ENCODE results near the gene FOXN3. TPM values are rescaled to one million over a fixed set of nuclear protein-coding genes. Genes with fewer than 3 reads are reported as not detected.

Gene FOXN3
- total RNA-seq, 1 experiment from 2014 or later: 125 TPM

- H4K8ac ChIP-seq (replicated peaks; ENCODE audit: insufficient read length, low read depth, low read length): no peak overlapping the region
- no peak overlapping the region for H3K23ac ChIP-seq (ENCODE audit: insufficient read length, low read depth, low read length)
- H2BK120ac ChIP-seq (ENCODE audit: low read depth, low read length, poor library complexity, severe bottlenecking): no peak overlapping the region
- no peak overlapping the region for H2BK20ac ChIP-seq (ENCODE audit: low read depth, low read length, poor library complexity, severe bottlenecking)
- no peaks in the 10 kb centered on the region for H3K9me3 ChIP-seq (ENCODE audit: control insufficient read depth, low read depth, low read length)
- no peak overlapping the region for H2BK15ac ChIP-seq (ENCODE audit: low read depth, low read length)
- H2AK5ac ChIP-seq (ENCODE audit: insufficient read length, low read length): no peak overlapping the region
- no peaks in the 10 kb centered on the region for H3K27me3 ChIP-seq (ENCODE audit: insufficient read depth, low read length)
- no peaks in the 10 kb centered on the region for H4K20me1 ChIP-seq (ENCODE audit: control insufficient read depth, insufficient read depth, insufficient read length)
- Mint-ChIP-seq H3K4me1 (peaks cover 25 to 29% of the 10 kb centered on the region in 2 experiments), H3K27me3 (ENCODE audit: low read depth) (peaks cover 1% of the 10 kb centered on the region; the same call in 1 of the 2 replicates), H3K4me3 (no peak overlapping the region), H3K36me3 (ENCODE audit: insufficient read depth in 1 of 3, low read depth in 3 of 3) (peaks cover 21 to 42% (median 25%) of the 10 kb centered on the region in 3 experiments; a peak in 6 of 7 replicates), H3K9me3 (peaks cover 0 to 3% of the 10 kb centered on the region in 2 experiments; a peak in 2 of 5 replicates), H3K27ac (peak overlapping the region in 1 of 3 experiments; percentile 76; a peak in 1 of 7 replicates)
- no peak overlapping the region for H3K18ac ChIP-seq (ENCODE audit: insufficient read length, low read depth, low read length)
- no peak for DNase-seq
- WGBS (ENCODE audit: extremely low coverage, insufficient read length, low lambda C conversion rate): no CpG with 5 or more reads among the region's 9 CpGs
- peaks cover 6% of the 10 kb centered on the region; the same call in 1 of the 2 replicates for H3K79me2 ChIP-seq (ENCODE audit: insufficient read depth, low read length)
- H3K23me2 ChIP-seq (ENCODE audit: insufficient read length, low read depth, low read length, poor library complexity, severe bottlenecking): no peaks in the 10 kb centered on the region
- H3K79me1 ChIP-seq (ENCODE audit: insufficient read depth, low read depth, low read length, poor library complexity, severe bottlenecking): peaks cover 4% of the 10 kb centered on the region
- H3K9ac ChIP-seq (ENCODE audit: extremely low read depth, insufficient read length, low read length): no peak overlapping the region
- H3K27ac ChIP-seq (ENCODE audit: insufficient read length, low read depth, low read length): no peak overlapping the region
- no peak for TF ChIP-seq CTCF (conservative IDR thresholded peaks at IDR 0.05)
- H4K5ac ChIP-seq (ENCODE audit: insufficient read length, low read depth, low read length): no peak overlapping the region
- H3K56ac ChIP-seq (ENCODE audit: insufficient read length, low read depth, low read length): no peak overlapping the region
- H3K4me1 ChIP-seq (ENCODE audit: insufficient read depth, low read length): no peaks in the 10 kb centered on the region
- no peak overlapping the region for H3K4me2 ChIP-seq (ENCODE audit: insufficient read depth, insufficient read length, low read length)
- no peak overlapping the region for H2BK5ac ChIP-seq (ENCODE audit: insufficient read length, low read length)
- H3K4ac ChIP-seq (ENCODE audit: low read depth, low read length): no peak overlapping the region
- no peak overlapping the region for H2BK12ac ChIP-seq (ENCODE audit: insufficient read length, low read depth, low read length)
- H3K14ac ChIP-seq (ENCODE audit: insufficient read depth, low read length): no peak overlapping the region; the same call in 1 of the 2 replicates
- H2AFZ ChIP-seq (ENCODE audit: low read length): no peak overlapping the region
- no peak overlapping the region for H3T11ph ChIP-seq (ENCODE audit: low read length)
- no peak overlapping the region for H4K91ac ChIP-seq (ENCODE audit: insufficient read length, low read depth, low read length)
Measured at GRCh38 chr14:89255012-89255411, 162.0 kb downstream of the FOXN3 start.
